Hepatocyte (in vitro differentiated cells): ENCODE results near the gene ACAN. TPM values are rescaled to one million over a fixed set of nuclear protein-coding genes. Genes with fewer than 3 reads are reported as not detected.

ENCODE experiments used
- DNase-seq: peaks from one replicate; pipeline ENCODE4 v3.0.0-alpha.2; 2016; ENCODE audit warnings: low spot score
- H2AFZ ChIP-seq: fragments of 200-600 bp; sonication (generic); 2 replicates; pipeline ENCODE4 v1.6.0; 2016; ENCODE audit warnings: antibody characterized with exemption, mild to moderate bottlenecking
- H3K27ac ChIP-seq: fragments of 200-600 bp; sonication (generic); 2 replicates; pipeline ENCODE4 v1.5.1; 2016; ENCODE audit warnings: mild to moderate bottlenecking
- H3K27me3 ChIP-seq: fragments of 200-600 bp; sonication (generic); 2 replicates; pipeline ENCODE4 v1.6.1; 2016
- H3K36me3 ChIP-seq: fragments of 200-600 bp; sonication (generic); replicated peaks from 2 replicates; pipeline ENCODE4 v1.5.1; 2016; ENCODE audit warnings: low read depth; ENCODE audit not compliant: insufficient read depth
- H3K4me1 ChIP-seq: fragments of 200-600 bp; sonication (generic); 2 replicates; pipeline ENCODE4 v1.5.1; 2016; ENCODE audit warnings: mild to moderate bottlenecking, moderate library complexity; ENCODE audit not compliant: insufficient read depth
- H3K4me2 ChIP-seq: fragments of 200-600 bp; sonication (generic); 2 replicates; pipeline ENCODE4 v1.6.0; 2016
- H3K4me3 ChIP-seq: fragments of 200-600 bp; sonication (generic); 2 replicates; pipeline ENCODE4 v1.5.1; 2016; ENCODE audit warnings: mild to moderate bottlenecking
- H3K79me2 ChIP-seq: fragments of 200-600 bp; sonication (generic); 2 replicates; pipeline ENCODE4 v1.6.0; 2017; ENCODE audit warnings: mild to moderate bottlenecking
- H3K9me2 ChIP-seq: fragments of 200-600 bp; sonication (generic); replicated peaks from 2 replicates; pipeline ENCODE4 v1.6.0; 2017; ENCODE audit warnings: mild to moderate bottlenecking; ENCODE audit not compliant: insufficient read depth
- H3K9me3 ChIP-seq: fragments of 200-600 bp; sonication (generic); 2 replicates; pipeline ENCODE4 v1.5.1; 2016; ENCODE audit warnings: low read depth, mild to moderate bottlenecking
- H4K20me1 ChIP-seq: fragments of 200-600 bp; sonication (generic); 2 replicates; pipeline ENCODE4 v1.6.0; 2016; ENCODE audit warnings: mild to moderate bottlenecking; ENCODE audit not compliant: insufficient read depth, poor library complexity, severe bottlenecking
- EZH2 ChIP-seq: fragments of 200-600 bp; sonication (generic); IDR thresholded peaks from 2 replicates; pipeline ENCODE4 v1.6.1; 2016; ENCODE audit warnings: antibody characterized with exemption, mild to moderate bottlenecking, borderline replicate concordance
- EZH2phosphoT487 ChIP-seq: fragments of 200-600 bp; sonication (generic); IDR thresholded peaks from one replicate; pipeline ENCODE4 v1.6.1; 2018; ENCODE audit warnings: antibody characterized with exemption, mild to moderate bottlenecking, low read depth, moderate library complexity; ENCODE audit not compliant: unreplicated experiment, severe bottlenecking
- WGBS: methylation state at CpG from one replicate; pipeline ENCODE4 v1.1.6; 2016; ENCODE audit warnings: low lambda C conversion rate; ENCODE audit errors: missing lambda C conversion rate; 5-methylcytosine and 5-hydroxymethylcytosine counted together
- polyA plus RNA-seq: library from polyadenylated mRNA; unstranded; fragments of >200 nt; fragmentation: Nextera tagmentation; extraction: Ambion mirVana; gene quantifications from 2 replicates; pipeline ENCODE4 v1.2.1, GENCODE V29; 2016
- total RNA-seq: library from RNA; depleted of rRNA; stranded (reverse); fragments of >200 nt; gene quantifications from 2 replicates; pipeline ENCODE4 v1.2.3, GENCODE V29; 2014
- TF ChIP-seq, protein P1 (sequence below): fragments of 200-600 bp; sonication (generic); IDR thresholded peaks from 2 replicates; pipeline ENCODE4 v1.5.1; 2016; ENCODE audit warnings: antibody characterized with exemption, mild to moderate bottlenecking; ENCODE audit not compliant: poor library complexity

The ACAN gene
- total and polyA plus RNA-seq, 2 experiments from 2014 or later = 0.20 to 0.34 TPM

GRCh38 chr15:88813960-88814359 lies 10.7 kb downstream of the ACAN start:
- Histone ChIP-seq H2AFZ (no peak overlapping the region), H3K9me3 (no peaks in the 10 kb centered on the region), H3K9me2 (no peaks in the 10 kb centered on the region), H3K4me3 (no peak overlapping the region), H3K4me2 (no peak overlapping the region), H3K4me1 (no peaks in the 10 kb centered on the region), H3K27ac (no peak overlapping the region), H3K36me3 (no peaks in the 10 kb centered on the region), H3K79me2 (no peaks in the 10 kb centered on the region), H3K27me3 (no peaks in the 10 kb centered on the region), H4K20me1 (no peaks in the 10 kb centered on the region)
- WGBS = 88% methylated on average over 4 of the region's 4 CpGs
- no peak for DNase-seq
- TF ChIP-seq, protein P1, sequence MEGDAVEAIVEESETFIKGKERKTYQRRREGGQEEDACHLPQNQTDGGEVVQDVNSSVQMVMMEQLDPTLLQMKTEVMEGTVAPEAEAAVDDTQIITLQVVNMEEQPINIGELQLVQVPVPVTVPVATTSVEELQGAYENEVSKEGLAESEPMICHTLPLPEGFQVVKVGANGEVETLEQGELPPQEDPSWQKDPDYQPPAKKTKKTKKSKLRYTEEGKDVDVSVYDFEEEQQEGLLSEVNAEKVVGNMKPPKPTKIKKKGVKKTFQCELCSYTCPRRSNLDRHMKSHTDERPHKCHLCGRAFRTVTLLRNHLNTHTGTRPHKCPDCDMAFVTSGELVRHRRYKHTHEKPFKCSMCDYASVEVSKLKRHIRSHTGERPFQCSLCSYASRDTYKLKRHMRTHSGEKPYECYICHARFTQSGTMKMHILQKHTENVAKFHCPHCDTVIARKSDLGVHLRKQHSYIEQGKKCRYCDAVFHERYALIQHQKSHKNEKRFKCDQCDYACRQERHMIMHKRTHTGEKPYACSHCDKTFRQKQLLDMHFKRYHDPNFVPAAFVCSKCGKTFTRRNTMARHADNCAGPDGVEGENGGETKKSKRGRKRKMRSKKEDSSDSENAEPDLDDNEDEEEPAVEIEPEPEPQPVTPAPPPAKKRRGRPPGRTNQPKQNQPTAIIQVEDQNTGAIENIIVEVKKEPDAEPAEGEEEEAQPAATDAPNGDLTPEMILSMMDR = no peak
- no peak for TF ChIP-seq EZH2
- TF ChIP-seq EZH2phosphoT487 = no peak

GRCh38 chr15:88814393-88814792 lies 11.2 kb downstream of the ACAN start:
- Histone ChIP-seq H3K9me3 (no peaks in the 10 kb centered on the region), H3K4me2 (no peak overlapping the region), H3K4me1 (no peaks in the 10 kb centered on the region), H3K4me3 (no peak overlapping the region), H3K9me2 (no peaks in the 10 kb centered on the region), H3K36me3 (no peaks in the 10 kb centered on the region), H3K27ac (no peak overlapping the region), H2AFZ (no peak overlapping the region), H4K20me1 (no peaks in the 10 kb centered on the region), H3K27me3 (no peaks in the 10 kb centered on the region), H3K79me2 (no peaks in the 10 kb centered on the region)
- WGBS = 91% methylated on average over 6 of the region's 6 CpGs
- TF ChIP-seq EZH2 = no peak
- TF ChIP-seq EZH2phosphoT487 = no peak
- TF ChIP-seq, protein P1 = no peak
- DNase-seq = no peak

- H3K4me1 ChIP-seq = no peaks in the 10 kb centered on the region
- H3K4me3 ChIP-seq = no peak overlapping the region
- no peak for DNase-seq
- H3K4me2 ChIP-seq = no peak overlapping the region
- no peaks in the 10 kb centered on the region for H4K20me1 ChIP-seq
- no peaks in the 10 kb centered on the region for H3K79me2 ChIP-seq
- H3K27ac ChIP-seq = no peak overlapping the region
- H2AFZ ChIP-seq = no peak overlapping the region
- 75% methylated on average over 2 of the region's 2 CpGs for WGBS
- H3K9me3 ChIP-seq = no peaks in the 10 kb centered on the region
- no peaks in the 10 kb centered on the region for H3K36me3 ChIP-seq
- TF ChIP-seq, protein P1 = no peak
- TF ChIP-seq EZH2phosphoT487 (no peak), EZH2 (no peak)
- H3K27me3 ChIP-seq = no peaks in the 10 kb centered on the region
- H3K9me2 ChIP-seq = no peaks in the 10 kb centered on the region
Observed at GRCh38 chr15:88818920-88819319, 15.7 kb downstream of the ACAN start.

DNA sequence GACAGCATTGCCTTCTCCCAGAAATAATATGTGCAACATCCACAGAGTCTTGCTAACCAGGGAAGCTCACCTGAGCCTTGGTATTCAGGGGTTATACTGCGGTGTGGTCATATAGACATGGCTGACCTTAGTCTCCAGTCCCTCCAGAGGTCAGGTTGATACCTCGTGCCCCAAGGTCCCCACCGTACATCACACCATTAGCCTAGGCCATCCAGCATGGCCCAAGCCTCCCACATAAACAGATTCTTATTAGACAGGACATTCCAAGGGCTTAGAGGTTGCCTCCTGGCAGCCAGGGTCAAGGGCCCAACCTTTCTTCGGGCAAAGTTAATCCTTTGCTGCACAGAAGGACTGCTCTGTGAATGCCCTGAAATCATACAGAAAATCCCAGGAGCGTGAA lies 18.8 kb downstream of the ACAN start:
- DNase-seq = no peak
- WGBS = 76% methylated on average over 5 of the region's 5 CpGs

More for the DNA sequence above, 18.8 kb downstream of the ACAN start:
- Histone ChIP-seq H3K4me3 (no peak overlapping the region), H3K79me2 (no peaks in the 10 kb centered on the region), H2AFZ (no peak overlapping the region), H3K9me3 (no peaks in the 10 kb centered on the region), H3K36me3 (no peaks in the 10 kb centered on the region), H3K4me1 (no peaks in the 10 kb centered on the region), H3K27me3 (no peaks in the 10 kb centered on the region), H3K9me2 (no peaks in the 10 kb centered on the region), H4K20me1 (no peaks in the 10 kb centered on the region), H3K27ac (no peak overlapping the region), H3K4me2 (no peak overlapping the region)
- TF ChIP-seq EZH2phosphoT487 (no peak), EZH2 (no peak)
- TF ChIP-seq, protein P1 = no peak
